ENCODE results near the gene DNASE1L1. TPM values are rescaled to one million over a fixed set of nuclear protein-coding genes. Genes with fewer than 3 reads are reported as not detected.

DNASE1L1 gene
- polyA plus RNA-seq, 1 donor (not counting 4 experiments of a cell fraction or from before 2014, with no cell fraction given) = 17.1 TPM

DNA sequence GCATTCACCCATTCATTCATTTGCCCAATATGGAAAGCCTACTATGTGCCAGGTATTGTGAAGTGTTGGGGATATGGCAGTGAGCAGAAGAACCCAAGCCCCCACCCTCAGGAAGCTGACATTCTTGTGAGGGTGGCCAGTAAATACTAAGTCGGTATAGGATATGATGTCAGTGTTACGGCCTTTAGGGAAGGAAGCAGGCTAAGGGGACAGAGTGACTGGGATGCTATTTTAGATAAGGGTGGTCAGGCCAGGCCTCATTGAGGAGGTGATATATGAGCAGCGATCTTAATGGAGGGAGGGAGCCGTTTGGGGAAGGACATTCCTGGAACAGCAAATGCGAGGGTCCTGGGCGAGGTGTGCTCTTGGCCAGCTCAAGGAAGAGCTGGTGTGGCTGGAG lies 21.4 kb upstream of the DNASE1L1 start:
- DNase-seq (ENCODE audit: low read depth, low spot score) = no peak
- H3K4me3 ChIP-seq (ENCODE audit: control insufficient read depth in 2 of 3, extremely low read depth in 1 of 3, insufficient read depth in 2 of 3, low read depth in 1 of 3, low read length in 3 of 3) = no peak overlapping the region
- H2AFZ ChIP-seq (ENCODE audit: control insufficient read depth, low read length) = no peak overlapping the region
- H3K36me3 ChIP-seq (ENCODE audit: control insufficient read depth in 2 of 2, extremely low read depth in 1 of 2, insufficient read depth in 2 of 2, low read length in 2 of 2) = peaks cover 4 to 5% of the 10 kb centered on the region in 2 experiments
- no peak overlapping the region for H3K4me2 ChIP-seq (ENCODE audit: control insufficient read depth, extremely low read depth, insufficient read depth, low read depth, low read length)
- no peaks in the 10 kb centered on the region for H4K20me1 ChIP-seq (ENCODE audit: control insufficient read depth, extremely low read depth, insufficient read depth, low read length)
- dilution Hi-C loops (cut with MboI; ENCODE audit: extremely low pct_ligation_motif_present, low sequenced_read_pairs) = no loop called here
- no peak for FAIRE-seq
- no peaks in the 10 kb centered on the region for H3K9me1 ChIP-seq (ENCODE audit: control insufficient read depth, extremely low read depth, insufficient read depth, low read length)
- H3K27me3 ChIP-seq (ENCODE audit: control insufficient read depth, extremely low read depth, insufficient read depth, low read length) = no peaks in the 10 kb centered on the region
- H3K79me2 ChIP-seq (ENCODE audit: control insufficient read depth, insufficient read depth, low read length) = peaks cover 14% of the 10 kb centered on the region
- H3K4me1 ChIP-seq (ENCODE audit: control insufficient read depth, extremely low read depth, insufficient read depth, low read length) = peaks cover 6% of the 10 kb centered on the region
- no peaks in the 10 kb centered on the region for H3K9me3 ChIP-seq (ENCODE audit: control insufficient read depth, low read depth, low read length)
- no peak overlapping the region for H3K27ac ChIP-seq (ENCODE audit: control insufficient read depth, insufficient read depth, low read length)
- H3K9ac ChIP-seq (ENCODE audit: control insufficient read depth, extremely low read depth, insufficient read depth, low read length) = no peak overlapping the region
- TF ChIP-seq, protein P1, sequence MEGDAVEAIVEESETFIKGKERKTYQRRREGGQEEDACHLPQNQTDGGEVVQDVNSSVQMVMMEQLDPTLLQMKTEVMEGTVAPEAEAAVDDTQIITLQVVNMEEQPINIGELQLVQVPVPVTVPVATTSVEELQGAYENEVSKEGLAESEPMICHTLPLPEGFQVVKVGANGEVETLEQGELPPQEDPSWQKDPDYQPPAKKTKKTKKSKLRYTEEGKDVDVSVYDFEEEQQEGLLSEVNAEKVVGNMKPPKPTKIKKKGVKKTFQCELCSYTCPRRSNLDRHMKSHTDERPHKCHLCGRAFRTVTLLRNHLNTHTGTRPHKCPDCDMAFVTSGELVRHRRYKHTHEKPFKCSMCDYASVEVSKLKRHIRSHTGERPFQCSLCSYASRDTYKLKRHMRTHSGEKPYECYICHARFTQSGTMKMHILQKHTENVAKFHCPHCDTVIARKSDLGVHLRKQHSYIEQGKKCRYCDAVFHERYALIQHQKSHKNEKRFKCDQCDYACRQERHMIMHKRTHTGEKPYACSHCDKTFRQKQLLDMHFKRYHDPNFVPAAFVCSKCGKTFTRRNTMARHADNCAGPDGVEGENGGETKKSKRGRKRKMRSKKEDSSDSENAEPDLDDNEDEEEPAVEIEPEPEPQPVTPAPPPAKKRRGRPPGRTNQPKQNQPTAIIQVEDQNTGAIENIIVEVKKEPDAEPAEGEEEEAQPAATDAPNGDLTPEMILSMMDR (optimal IDR thresholded peaks at IDR 0.05 in 1 of 3, IDR thresholded peaks at IDR 0.05 in 1 of 3, conservative IDR thresholded peaks at IDR 0.05 in 1 of 3; ENCODE audit: extremely low read depth in 1 of 3, insufficient read depth in 2 of 3, low read length in 3 of 3) = no peak
- TF ChIP-seq EZH2 (IDR thresholded peaks at IDR 0.05; ENCODE audit: low read length) = no peak

DNA sequence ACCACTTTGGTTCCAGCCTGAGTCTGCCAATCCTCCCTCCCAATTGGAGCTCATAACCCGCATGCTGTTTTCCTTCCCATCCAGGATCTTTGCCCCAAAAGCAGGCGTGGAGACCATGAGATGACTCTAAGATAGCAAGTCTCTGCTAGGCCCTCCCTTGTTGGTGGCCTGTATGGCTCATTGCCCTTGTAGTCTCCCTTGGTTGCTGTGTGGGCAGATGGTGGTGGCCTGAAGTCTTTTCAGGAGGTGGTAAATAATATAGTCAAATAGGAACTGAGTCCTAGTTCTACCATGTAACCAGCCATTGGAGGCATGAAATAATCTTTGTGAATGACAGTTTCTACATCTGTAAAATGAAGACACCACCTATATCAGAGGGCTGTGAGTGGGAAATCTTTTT lies 20.7 kb upstream of the DNASE1L1 start:
- Histone ChIP-seq H4K20me1 (ENCODE audit: control insufficient read depth, extremely low read depth, insufficient read depth, low read length) (no peaks in the 10 kb centered on the region), H2AFZ (ENCODE audit: control insufficient read depth, low read length) (no peak overlapping the region), H3K9me1 (ENCODE audit: control insufficient read depth, extremely low read depth, insufficient read depth, low read length) (no peaks in the 10 kb centered on the region), H3K9me3 (ENCODE audit: control insufficient read depth, low read depth, low read length) (no peaks in the 10 kb centered on the region), H3K27ac (ENCODE audit: control insufficient read depth, insufficient read depth, low read length) (no peak overlapping the region), H3K4me3 (ENCODE audit: control insufficient read depth in 2 of 3, extremely low read depth in 1 of 3, insufficient read depth in 2 of 3, low read depth in 1 of 3, low read length in 3 of 3) (peak overlapping the region in 1 of 3 experiments; percentile 63), H3K36me3 (ENCODE audit: control insufficient read depth in 2 of 2, extremely low read depth in 1 of 2, insufficient read depth in 2 of 2, low read length in 2 of 2) (peaks cover 4 to 5% of the 10 kb centered on the region in 2 experiments), H3K79me2 (ENCODE audit: control insufficient read depth, insufficient read depth, low read length) (peaks cover 14% of the 10 kb centered on the region), H3K4me2 (ENCODE audit: control insufficient read depth, extremely low read depth, insufficient read depth, low read depth, low read length) (peak overlapping the region; percentile 81), H3K27me3 (ENCODE audit: control insufficient read depth, extremely low read depth, insufficient read depth, low read length) (no peaks in the 10 kb centered on the region), H3K4me1 (ENCODE audit: control insufficient read depth, extremely low read depth, insufficient read depth, low read length) (peaks cover 6% of the 10 kb centered on the region), H3K9ac (ENCODE audit: control insufficient read depth, extremely low read depth, insufficient read depth, low read length) (no peak overlapping the region)
- DNase-seq (ENCODE audit: low read depth, low spot score) = no peak
- no peak for FAIRE-seq
- dilution Hi-C loops (cut with MboI; ENCODE audit: extremely low pct_ligation_motif_present, low sequenced_read_pairs) = no loop called here
- TF ChIP-seq EZH2 (IDR thresholded peaks at IDR 0.05; ENCODE audit: low read length) = no peak
- TF ChIP-seq, protein P1 (optimal IDR thresholded peaks at IDR 0.05 in 1 of 3, IDR thresholded peaks at IDR 0.05 in 1 of 3, conservative IDR thresholded peaks at IDR 0.05 in 1 of 3; ENCODE audit: extremely low read depth in 1 of 3, insufficient read depth in 2 of 3, low read length in 3 of 3) = no peak

Measured in keratinocyte (primary cell).